GM10266 (cell line): ENCODE measurements around the gene CRTAP.

ENCODE experiments used
- DNase-seq: peaks from one replicate; pipeline ENCODE4 v3.0.0; 2012; ENCODE audit errors: extremely low spot score
- TF ChIP-seq, protein P1 (sequence below): IDR thresholded peaks from 2 replicates; pipeline ENCODE4 v1.5.1; 2012; ENCODE audit warnings: mild to moderate bottlenecking, low read depth; ENCODE audit not compliant: control insufficient read depth, insufficient read depth; ENCODE audit errors: missing control alignments

The CRTAP gene

DNA sequence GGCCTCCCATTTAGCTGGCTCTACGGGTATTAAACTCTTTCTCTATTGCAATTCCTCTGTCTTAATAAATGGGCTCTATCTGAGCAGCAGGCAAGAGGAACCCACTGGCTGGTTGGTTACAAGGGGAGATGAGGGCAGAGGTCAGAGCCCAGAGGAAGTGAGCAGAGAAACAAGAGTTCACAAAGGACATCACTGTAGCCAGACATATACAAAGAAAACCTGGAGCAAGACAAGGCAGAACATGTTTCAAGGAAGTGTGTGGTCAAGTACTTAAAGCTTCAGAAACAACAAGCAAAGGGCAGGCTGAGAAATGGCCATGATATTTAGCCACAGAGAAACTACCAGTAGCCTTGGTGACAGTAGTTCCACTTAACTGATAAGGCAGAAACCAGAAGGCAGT is 80.5 kb downstream of the CRTAP start:
- TF ChIP-seq, protein P1, sequence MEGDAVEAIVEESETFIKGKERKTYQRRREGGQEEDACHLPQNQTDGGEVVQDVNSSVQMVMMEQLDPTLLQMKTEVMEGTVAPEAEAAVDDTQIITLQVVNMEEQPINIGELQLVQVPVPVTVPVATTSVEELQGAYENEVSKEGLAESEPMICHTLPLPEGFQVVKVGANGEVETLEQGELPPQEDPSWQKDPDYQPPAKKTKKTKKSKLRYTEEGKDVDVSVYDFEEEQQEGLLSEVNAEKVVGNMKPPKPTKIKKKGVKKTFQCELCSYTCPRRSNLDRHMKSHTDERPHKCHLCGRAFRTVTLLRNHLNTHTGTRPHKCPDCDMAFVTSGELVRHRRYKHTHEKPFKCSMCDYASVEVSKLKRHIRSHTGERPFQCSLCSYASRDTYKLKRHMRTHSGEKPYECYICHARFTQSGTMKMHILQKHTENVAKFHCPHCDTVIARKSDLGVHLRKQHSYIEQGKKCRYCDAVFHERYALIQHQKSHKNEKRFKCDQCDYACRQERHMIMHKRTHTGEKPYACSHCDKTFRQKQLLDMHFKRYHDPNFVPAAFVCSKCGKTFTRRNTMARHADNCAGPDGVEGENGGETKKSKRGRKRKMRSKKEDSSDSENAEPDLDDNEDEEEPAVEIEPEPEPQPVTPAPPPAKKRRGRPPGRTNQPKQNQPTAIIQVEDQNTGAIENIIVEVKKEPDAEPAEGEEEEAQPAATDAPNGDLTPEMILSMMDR: no peak

DNA sequence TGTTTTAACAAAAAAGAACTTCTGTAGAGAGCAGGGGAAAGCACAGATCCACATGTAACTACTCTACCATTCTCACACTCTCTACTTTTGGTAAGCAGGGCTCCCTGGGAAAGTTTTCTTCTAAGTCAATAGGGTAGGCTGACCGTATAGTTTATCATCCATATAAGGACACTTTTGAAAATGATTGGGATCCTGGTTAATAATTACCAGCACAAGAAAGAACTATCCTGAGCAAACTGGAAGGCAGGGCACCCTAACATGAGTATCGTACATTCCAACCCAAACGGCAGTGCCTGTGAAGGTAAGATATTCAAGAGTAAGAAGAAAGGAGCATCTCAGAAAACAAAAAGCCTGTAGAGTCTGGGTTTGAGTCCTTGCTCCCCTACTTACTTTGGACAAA is 82.7 kb downstream of the CRTAP start:
- TF ChIP-seq, protein P1: no peak
- DNase-seq: no peak

More for the DNA sequence above, 80.5 kb downstream of the CRTAP start:
- DNase-seq: no peak
